ENCODE results near the gene AQP12B. TPM values are rescaled to one million over a fixed set of nuclear protein-coding genes. Genes with fewer than 3 reads are reported as not detected.

AQP12B gene
- polyA plus RNA-seq, 1 donor from 2014 or later = not detected

- TF ChIP-seq, protein P1, sequence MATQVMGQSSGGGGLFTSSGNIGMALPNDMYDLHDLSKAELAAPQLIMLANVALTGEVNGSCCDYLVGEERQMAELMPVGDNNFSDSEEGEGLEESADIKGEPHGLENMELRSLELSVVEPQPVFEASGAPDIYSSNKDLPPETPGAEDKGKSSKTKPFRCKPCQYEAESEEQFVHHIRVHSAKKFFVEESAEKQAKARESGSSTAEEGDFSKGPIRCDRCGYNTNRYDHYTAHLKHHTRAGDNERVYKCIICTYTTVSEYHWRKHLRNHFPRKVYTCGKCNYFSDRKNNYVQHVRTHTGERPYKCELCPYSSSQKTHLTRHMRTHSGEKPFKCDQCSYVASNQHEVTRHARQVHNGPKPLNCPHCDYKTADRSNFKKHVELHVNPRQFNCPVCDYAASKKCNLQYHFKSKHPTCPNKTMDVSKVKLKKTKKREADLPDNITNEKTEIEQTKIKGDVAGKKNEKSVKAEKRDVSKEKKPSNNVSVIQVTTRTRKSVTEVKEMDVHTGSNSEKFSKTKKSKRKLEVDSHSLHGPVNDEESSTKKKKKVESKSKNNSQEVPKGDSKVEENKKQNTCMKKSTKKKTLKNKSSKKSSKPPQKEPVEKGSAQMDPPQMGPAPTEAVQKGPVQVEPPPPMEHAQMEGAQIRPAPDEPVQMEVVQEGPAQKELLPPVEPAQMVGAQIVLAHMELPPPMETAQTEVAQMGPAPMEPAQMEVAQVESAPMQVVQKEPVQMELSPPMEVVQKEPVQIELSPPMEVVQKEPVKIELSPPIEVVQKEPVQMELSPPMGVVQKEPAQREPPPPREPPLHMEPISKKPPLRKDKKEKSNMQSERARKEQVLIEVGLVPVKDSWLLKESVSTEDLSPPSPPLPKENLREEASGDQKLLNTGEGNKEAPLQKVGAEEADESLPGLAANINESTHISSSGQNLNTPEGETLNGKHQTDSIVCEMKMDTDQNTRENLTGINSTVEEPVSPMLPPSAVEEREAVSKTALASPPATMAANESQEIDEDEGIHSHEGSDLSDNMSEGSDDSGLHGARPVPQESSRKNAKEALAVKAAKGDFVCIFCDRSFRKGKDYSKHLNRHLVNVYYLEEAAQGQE (IDR thresholded peaks at IDR 0.05; ENCODE audit: borderline replicate concordance) = no peak
- TF ChIP-seq SMC3 (conservative IDR thresholded peaks at IDR 0.05; ENCODE audit: poor library complexity) = no peak
- no peak for TF ChIP-seq EP300 (conservative IDR thresholded peaks at IDR 0.05; ENCODE audit: poor library complexity, severe bottlenecking)
- TF ChIP-seq MXI1 (conservative IDR thresholded peaks at IDR 0.05; ENCODE audit: poor library complexity, severe bottlenecking) = no peak
- no peak for TF ChIP-seq EZH2 (IDR thresholded peaks at IDR 0.05; ENCODE audit: borderline replicate concordance, insufficient read depth, low read length, poor library complexity, severe bottlenecking)
- no peak for TF ChIP-seq RAD21 (conservative IDR thresholded peaks at IDR 0.05)
- TF ChIP-seq TAF1 (IDR thresholded peaks at IDR 0.05; ENCODE audit: low read depth) = no peak
- TF ChIP-seq POLR2AphosphoS5 (IDR thresholded peaks at IDR 0.05) = no peak
- TF ChIP-seq, protein P2, sequence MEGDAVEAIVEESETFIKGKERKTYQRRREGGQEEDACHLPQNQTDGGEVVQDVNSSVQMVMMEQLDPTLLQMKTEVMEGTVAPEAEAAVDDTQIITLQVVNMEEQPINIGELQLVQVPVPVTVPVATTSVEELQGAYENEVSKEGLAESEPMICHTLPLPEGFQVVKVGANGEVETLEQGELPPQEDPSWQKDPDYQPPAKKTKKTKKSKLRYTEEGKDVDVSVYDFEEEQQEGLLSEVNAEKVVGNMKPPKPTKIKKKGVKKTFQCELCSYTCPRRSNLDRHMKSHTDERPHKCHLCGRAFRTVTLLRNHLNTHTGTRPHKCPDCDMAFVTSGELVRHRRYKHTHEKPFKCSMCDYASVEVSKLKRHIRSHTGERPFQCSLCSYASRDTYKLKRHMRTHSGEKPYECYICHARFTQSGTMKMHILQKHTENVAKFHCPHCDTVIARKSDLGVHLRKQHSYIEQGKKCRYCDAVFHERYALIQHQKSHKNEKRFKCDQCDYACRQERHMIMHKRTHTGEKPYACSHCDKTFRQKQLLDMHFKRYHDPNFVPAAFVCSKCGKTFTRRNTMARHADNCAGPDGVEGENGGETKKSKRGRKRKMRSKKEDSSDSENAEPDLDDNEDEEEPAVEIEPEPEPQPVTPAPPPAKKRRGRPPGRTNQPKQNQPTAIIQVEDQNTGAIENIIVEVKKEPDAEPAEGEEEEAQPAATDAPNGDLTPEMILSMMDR (IDR thresholded peaks at IDR 0.05; ENCODE audit: poor library complexity, severe bottlenecking) = no peak
- Histone ChIP-seq H3K9me2 (ENCODE audit: insufficient read depth, low read length) (no peaks in the 10 kb centered on the region), H2AFZ (ENCODE audit: low read depth, low read length) (no peak overlapping the region), H3K9me3 (ENCODE audit: low read length) (no peaks in the 10 kb centered on the region), H3K4me3 (ENCODE audit: low read length) (no peak overlapping the region), H3K79me2 (replicated peaks; ENCODE audit: insufficient read depth, low read length) (no peaks in the 10 kb centered on the region), H3K27ac (ENCODE audit: low read length) (no peak overlapping the region), H4K20me1 (ENCODE audit: insufficient read depth) (no peaks in the 10 kb centered on the region), H3K9ac (ENCODE audit: low read length) (no peak overlapping the region), H3F3A (ENCODE audit: insufficient read depth, low read length, poor library complexity, severe bottlenecking) (no peaks in the 10 kb centered on the region), H3K36me3 (ENCODE audit: insufficient read depth, low read length) (no peaks in the 10 kb centered on the region), H3K4me2 (ENCODE audit: low read length) (no peak overlapping the region), H3K27me3 (ENCODE audit: insufficient read depth, low read depth, low read length) (no peaks in the 10 kb centered on the region)
Measured at GRCh38 chr2:240648650-240649275, 33.9 kb downstream of the AQP12B start.

DNA sequence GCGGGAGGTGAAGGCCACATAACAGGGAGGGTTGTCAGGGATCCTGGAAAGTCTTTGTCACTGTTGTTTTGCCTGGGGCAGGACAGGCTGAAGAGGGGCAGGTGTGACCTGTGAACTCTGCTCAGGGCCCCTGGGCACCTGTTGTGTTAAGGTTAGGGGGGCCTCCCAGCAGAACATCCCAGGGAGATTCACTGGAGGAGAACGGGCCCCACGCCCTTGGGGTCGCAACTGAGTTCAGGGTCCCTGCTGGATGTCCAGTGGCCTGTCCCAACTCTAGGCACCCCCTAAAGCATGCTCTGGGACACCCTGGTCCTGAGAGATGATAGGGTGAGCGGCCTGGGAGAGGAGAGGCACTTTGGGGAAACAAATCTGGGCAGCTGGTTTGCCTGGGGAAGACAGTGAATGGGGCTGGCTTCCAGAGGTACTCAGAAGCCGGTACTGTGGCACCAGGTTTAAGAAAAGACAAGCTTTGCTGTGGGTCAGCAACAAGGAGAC lies 34.5 kb downstream of the AQP12B start:
- TF ChIP-seq, protein P2 (IDR thresholded peaks at IDR 0.05; ENCODE audit: poor library complexity, severe bottlenecking) = no peak
- TF ChIP-seq EZH2 (IDR thresholded peaks at IDR 0.05; ENCODE audit: borderline replicate concordance, insufficient read depth, low read length, poor library complexity, severe bottlenecking) (no peak), MXI1 (conservative IDR thresholded peaks at IDR 0.05; ENCODE audit: poor library complexity, severe bottlenecking) (no peak), RAD21 (conservative IDR thresholded peaks at IDR 0.05) (no peak), TAF1 (IDR thresholded peaks at IDR 0.05; ENCODE audit: low read depth) (no peak), POLR2AphosphoS5 (IDR thresholded peaks at IDR 0.05) (no peak), EP300 (conservative IDR thresholded peaks at IDR 0.05; ENCODE audit: poor library complexity, severe bottlenecking) (no peak), SMC3 (conservative IDR thresholded peaks at IDR 0.05; ENCODE audit: poor library complexity) (no peak)
- TF ChIP-seq, protein P1 (IDR thresholded peaks at IDR 0.05; ENCODE audit: borderline replicate concordance) = no peak
- Histone ChIP-seq H3K9me2 (ENCODE audit: insufficient read depth, low read length) (no peaks in the 10 kb centered on the region), H3F3A (ENCODE audit: insufficient read depth, low read length, poor library complexity, severe bottlenecking) (no peaks in the 10 kb centered on the region), H3K36me3 (ENCODE audit: insufficient read depth, low read length) (no peaks in the 10 kb centered on the region), H3K9ac (ENCODE audit: low read length) (no peak overlapping the region), H3K4me3 (ENCODE audit: low read length) (no peak overlapping the region), H2AFZ (ENCODE audit: low read depth, low read length) (no peak overlapping the region), H3K27ac (ENCODE audit: low read length) (no peak overlapping the region), H3K79me2 (replicated peaks; ENCODE audit: insufficient read depth, low read length) (no peaks in the 10 kb centered on the region), H4K20me1 (ENCODE audit: insufficient read depth) (no peaks in the 10 kb centered on the region), H3K4me2 (ENCODE audit: low read length) (no peak overlapping the region), H3K9me3 (ENCODE audit: low read length) (no peaks in the 10 kb centered on the region), H3K27me3 (ENCODE audit: insufficient read depth, low read depth, low read length) (no peaks in the 10 kb centered on the region)
